ENCODE results near the gene POU2AF1.

Gene POU2AF1

DNA sequence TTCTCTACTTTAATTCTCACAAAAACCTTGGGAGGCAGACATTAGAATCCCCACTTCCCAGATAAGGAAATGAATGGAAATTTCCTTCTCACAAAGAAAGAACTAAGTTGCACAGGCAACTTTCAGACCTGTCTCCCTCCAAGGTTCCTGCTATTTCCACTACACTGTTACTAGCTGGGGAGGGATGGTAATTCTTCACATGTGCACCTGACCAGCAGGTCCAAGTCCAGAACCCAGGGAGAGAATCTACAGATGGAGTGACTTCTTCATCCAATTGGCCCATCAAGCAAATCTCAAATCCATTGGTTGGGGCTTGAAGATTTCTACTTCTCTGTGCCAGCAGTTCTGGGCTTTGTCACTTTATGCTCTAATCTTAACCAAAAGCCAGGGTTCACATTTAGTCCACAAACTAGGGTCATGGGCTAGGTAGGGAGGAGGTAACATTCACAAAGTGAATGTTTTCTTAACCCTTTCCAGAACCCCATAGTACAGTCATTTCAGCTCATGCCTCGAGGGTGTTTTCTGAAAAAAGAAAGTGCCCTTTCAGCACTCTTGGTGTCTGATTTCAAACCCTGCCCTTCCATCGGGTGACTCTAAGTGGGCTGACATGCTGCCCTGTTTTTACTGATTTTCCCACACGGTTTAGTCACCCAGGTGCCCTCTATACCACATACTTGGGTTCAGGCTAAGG is 2.7 kb downstream of the POU2AF1 start:
- no peak for DNase-seq (ENCODE audit: low read depth)
- H3K4me3 ChIP-seq (ENCODE audit: low read depth, low read length): no peak overlapping the region
- TF ChIP-seq, protein P1, sequence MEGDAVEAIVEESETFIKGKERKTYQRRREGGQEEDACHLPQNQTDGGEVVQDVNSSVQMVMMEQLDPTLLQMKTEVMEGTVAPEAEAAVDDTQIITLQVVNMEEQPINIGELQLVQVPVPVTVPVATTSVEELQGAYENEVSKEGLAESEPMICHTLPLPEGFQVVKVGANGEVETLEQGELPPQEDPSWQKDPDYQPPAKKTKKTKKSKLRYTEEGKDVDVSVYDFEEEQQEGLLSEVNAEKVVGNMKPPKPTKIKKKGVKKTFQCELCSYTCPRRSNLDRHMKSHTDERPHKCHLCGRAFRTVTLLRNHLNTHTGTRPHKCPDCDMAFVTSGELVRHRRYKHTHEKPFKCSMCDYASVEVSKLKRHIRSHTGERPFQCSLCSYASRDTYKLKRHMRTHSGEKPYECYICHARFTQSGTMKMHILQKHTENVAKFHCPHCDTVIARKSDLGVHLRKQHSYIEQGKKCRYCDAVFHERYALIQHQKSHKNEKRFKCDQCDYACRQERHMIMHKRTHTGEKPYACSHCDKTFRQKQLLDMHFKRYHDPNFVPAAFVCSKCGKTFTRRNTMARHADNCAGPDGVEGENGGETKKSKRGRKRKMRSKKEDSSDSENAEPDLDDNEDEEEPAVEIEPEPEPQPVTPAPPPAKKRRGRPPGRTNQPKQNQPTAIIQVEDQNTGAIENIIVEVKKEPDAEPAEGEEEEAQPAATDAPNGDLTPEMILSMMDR (conservative IDR thresholded peaks at IDR 0.05; ENCODE audit: low read depth, low read length): no peak

- no peak for DNase-seq (ENCODE audit: low read depth)
- TF ChIP-seq, protein P1 (conservative IDR thresholded peaks at IDR 0.05; ENCODE audit: low read depth, low read length): no peak
- H3K4me3 ChIP-seq (ENCODE audit: low read depth, low read length): no peak overlapping the region
These were observed 5.5 kb downstream of the POU2AF1 start for GRCh38 chr11:111373590-111373989.

DNA sequence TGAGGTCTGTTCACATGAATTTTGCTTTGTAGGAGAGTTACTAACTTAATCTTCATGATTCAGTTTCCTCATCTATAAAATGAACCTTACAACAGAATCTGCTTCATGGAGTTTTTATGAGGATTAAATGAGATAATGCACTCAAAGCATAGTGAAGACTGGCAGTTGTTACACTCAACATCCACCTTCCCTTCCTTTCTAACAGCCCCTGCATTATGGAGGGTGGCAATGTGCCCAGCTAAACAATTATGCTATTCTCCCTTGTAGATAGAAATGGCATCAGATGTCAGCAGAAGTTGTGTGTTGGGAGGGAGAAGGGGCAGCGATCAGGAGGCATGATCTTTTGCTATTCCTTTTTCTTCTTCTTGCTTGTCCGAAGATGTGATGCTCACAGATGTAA is 6.5 kb downstream of the POU2AF1 start:
- DNase-seq (ENCODE audit: low read depth): no peak
- TF ChIP-seq, protein P1 (conservative IDR thresholded peaks at IDR 0.05; ENCODE audit: low read depth, low read length): no peak

DNA sequence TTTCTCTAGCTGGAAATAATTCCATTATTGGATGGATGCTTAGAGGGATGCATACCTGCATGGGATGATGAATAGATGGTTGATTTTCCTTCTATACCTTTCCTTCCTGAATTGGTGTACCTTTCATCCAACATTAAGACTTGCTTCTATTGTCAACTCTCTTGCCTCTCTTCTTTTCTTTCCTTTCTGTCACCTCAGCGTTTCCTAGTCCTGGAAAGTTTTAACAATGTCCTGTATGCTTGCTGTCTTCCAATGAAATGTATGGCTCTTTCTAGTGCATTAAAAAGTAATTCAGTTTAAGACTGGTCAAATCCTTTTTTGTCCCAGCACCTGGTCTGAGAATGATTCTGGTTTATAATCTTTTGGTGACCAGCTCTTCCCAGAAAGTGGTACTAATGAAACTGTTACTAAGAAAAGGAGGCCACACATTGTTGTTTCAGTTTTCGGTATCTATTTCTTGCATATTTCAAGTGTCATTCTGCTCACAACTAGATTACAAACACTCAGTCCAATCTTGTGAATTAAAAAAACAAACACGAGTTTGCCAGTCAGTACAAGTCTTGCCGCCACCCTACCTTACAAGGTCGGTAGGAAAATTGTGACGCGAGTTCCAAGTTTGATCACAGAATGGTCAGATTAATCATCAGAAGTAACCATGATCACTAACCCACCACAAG is 8.0 kb downstream of the POU2AF1 start:
- TF ChIP-seq, protein P1 (conservative IDR thresholded peaks at IDR 0.05; ENCODE audit: low read depth, low read length): no peak
- no peak for DNase-seq (ENCODE audit: low read depth)
- no peak overlapping the region for H3K4me3 ChIP-seq (ENCODE audit: low read depth, low read length)

More for the DNA sequence above, 6.5 kb downstream of the POU2AF1 start:
- no peak overlapping the region for H3K4me3 ChIP-seq (ENCODE audit: low read depth, low read length)

DNA sequence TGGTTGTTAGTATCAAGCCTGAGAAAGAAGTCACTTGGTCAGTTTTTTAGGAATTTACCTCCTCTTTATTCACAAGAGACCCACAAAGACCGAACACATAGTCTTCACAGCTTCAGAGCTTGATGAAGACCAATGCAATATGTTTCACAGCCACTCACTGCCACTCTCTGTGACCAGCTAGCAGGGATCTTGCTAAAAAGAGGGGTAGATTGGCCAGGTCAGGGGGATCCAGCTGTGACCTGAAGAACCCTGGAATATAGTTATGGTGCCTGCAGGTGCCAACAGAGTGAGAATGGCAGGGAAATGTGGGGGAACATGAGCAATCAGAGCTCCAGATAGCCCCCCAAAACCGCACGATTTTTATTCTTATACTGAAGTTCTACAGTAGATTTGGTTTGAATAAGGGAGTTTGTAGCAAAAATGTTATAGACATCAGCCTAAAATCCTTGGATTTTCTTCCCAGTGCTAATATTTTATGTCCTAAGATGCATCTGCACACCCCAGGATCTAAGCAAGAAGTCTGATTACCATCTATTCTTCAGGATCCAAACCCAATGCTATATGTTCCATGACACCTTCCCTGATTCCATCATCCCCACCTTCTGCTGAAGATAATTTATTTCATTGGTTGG is 8.7 kb downstream of the POU2AF1 start:
- no peak overlapping the region for H3K4me3 ChIP-seq (ENCODE audit: low read depth, low read length)
- no peak for DNase-seq (ENCODE audit: low read depth)
- TF ChIP-seq, protein P1 (conservative IDR thresholded peaks at IDR 0.05; ENCODE audit: low read depth, low read length): no peak

DNA sequence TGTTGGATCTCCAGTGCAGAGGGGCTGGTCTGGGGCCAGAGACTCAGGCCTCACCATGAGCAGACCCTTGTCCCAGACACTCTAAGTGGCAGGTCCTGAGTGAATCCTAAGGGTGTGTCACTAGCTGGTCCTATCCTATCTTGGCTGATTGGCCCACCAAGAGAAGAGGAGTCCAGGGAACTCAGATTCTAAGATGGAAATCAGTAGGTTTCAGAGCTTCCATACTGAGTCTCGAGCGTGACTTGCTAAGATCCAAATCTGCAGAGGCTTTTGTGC is 10.9 kb downstream of the POU2AF1 start:
- no peak overlapping the region for H3K4me3 ChIP-seq (ENCODE audit: low read depth, low read length)
- no peak for DNase-seq (ENCODE audit: low read depth)
- TF ChIP-seq, protein P1 (conservative IDR thresholded peaks at IDR 0.05; ENCODE audit: low read depth, low read length): no peak
